Left forelimb (tissue), 1 donor: ENCODE results near the gene BACH2.
"Not testable (repeated sequence)": the region's sequence is repeated elsewhere in the genome, so short reads cannot be mapped to it uniquely, and the experiment has no call there.

ENCODE experiments used
- DNase-seq: peaks from one replicate; pipeline ENCODE4 v3.0.0-alpha.2; 2018; ENCODE audit warnings: low spot score

Gene BACH2

DNA sequence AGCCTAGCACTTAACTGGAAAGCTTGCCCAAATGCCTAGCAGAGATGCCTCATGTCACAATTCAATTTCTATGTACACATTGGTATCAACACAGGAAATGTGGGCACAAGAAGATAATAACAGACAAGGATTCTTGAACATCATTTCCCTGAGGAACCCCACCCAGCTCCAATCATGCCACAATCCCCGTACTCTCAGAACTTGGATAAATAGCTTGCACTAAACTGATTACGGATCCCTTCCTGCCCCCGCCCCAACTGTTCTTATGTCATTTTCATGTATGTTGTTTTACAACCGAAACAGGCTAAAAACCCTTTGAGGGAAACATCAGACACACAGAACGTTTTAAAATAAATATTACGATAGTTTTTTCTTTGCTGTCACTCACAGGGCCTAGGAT, 87.1 kb downstream of the BACH2 start:
- DNase-seq: no peak

DNA sequence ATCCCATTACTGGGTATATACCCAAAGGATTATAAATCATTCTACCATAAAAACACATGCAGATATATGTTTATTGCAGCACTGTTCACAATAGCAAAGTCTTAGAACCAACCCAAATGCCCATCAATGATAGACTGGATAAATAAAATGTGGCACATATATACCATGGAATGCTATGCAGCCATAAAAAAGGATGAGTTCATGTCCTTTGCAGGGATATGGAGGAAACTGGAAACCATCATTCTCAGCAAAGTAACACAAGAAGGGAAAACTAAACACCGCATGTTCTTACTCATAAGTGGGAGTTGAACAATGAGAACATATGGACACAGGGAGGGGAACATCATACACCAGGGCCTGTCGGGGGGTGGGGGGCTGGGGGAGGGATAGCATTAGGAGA, 88.0 kb downstream of the BACH2 start:
- not testable (repeated sequence) for DNase-seq

DNA sequence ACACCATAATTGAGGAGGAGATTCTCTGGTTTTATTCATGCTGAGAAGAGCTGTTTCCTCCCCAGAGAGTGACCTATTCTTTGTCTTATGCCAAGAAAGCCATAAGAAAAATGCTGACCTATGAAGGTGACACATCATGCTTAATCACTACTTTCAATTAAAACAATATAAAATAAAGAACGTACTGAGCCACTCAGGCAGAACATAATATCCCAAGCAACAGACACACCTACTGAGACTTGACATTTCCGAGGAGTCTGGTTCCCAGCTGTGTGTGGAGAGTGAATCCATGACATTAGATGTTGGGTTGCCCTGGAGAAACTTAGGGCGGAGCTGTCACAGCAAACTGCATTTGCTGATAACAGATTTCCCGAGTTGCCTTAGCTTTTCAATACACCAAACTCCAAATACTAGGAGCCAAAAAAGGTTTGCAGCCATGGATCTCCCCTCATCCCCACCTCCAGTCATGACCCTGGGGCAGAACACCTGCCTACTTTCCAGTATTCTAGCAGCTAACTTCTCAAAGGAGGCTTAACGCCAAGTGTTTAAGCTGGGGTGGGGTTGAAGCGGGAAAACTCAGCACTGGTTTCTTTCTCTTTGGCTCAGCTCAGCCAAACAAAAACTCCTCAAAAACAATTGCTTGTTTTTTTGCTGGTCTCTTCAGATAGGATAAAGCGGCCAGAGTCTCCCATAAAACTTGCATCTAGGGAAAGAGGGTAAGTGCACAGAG, 92.2 kb downstream of the BACH2 start:
- DNase-seq: no peak

DNA sequence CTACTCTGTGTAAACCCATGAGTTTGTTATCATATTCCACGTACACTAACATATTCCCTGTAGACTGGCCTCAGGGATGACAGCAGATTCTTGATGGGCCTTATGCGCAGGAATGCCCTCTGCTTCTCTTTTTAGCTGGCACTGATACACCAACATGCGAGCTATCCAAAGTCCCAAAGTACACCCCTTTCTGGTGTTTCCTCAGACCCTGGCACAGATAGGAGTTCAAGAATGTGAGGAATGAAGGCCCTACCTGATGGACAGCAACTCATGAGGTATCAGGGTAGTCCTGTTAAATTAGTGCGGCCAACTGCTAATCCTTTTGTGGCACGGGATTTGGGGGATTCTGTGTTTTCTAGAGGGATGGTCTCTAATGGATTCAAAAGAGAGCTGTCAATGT, 93.0 kb downstream of the BACH2 start:
- DNase-seq: no peak

DNA sequence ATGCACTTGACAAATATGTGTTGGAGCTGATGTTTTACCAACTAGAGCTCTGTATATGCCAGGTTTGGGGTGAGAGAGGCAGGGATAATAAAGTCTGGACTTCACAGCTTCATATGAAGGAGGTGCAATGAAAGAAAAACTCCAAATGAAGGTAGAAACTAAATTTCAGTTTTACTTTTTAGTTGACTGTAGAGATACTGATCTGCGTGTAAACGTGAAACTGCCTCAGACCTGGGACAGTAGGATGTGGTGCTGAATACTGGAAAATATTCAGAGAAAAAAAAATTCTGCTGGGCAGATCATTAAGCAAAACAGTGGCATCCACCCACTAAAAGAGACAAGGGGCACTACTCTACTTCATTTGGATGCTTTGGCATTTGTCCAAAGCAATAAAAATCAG, 94.5 kb downstream of the BACH2 start:
- DNase-seq: no peak

DNA sequence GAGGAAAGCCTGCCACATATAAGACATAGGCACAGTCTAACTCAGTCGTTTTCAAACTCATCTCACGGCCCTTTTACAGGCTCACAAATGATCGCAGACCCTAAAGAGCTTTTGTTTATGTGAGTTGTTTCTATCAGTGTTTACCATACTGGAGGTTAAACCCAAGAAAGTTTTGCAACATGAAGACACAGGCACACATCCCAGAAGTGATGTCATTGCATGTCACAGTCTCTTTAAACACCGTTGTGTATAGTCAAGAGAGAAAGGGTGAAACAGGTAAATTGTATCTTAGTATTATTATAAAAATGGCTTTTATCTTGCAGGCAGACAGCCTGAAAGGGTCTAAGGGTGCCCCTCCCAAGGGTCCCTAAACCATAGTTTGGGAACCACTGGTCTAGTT, 96.7 kb downstream of the BACH2 start:
- no peak for DNase-seq

DNA sequence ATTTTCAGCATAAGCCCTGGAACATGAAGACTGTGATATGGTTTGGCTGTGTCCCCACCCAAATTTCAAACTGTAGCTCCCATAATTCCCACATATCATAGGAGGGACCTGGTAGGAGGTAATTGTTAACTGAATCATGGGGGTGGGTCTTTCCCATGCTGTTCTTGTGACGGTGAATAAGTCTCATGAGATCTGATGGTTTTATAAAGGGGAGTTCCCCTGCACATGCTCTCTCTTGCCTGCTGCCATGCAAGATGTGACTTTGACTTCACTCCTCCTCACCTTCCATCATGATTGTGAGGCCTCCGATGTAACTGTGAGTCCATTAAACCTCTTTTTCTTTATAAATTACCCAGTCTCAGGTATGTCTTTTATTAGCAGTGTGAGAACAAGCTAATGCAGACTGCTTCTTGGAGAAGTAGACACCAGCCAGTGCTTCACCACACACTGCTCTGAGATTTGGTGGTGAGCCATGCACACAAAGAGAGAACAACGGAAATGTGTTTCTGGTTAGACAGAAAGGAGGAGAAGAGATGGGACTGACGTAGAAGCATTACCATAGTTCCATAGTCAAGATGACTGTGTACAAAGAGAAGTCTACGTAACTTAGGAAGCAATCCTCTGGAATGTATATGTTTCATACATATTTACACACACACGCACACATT, 97.8 kb downstream of the BACH2 start:
- DNase-seq: no peak

DNA sequence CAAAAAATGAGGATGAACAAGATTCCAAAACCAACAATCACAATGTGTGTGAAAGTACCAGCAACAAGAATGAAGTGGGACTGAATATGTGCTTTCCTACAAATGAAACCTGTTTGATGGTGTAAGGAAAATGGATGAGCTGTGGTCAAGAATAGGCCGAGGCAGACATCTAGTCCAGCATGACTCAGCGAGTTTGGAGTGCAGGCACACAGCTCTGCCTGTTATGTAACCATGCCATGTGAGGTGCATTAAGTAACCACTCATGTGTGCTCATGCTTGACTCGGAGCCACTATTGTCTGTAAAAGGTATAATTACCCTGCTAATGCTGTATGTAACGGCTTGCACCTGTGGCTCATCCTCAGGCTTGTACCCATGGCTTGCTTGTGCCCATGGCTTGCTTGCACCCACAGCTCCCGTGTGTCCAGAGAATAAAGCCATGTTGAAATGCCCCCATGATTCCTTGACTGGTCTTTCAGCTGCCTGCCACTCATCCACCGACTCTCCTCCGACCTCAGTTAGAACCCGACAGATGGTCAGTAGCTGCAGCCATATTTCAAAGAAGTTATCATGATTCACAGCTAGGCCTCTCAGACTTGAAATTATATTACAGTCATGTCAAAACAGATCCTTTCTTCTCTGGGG, 98.7 kb downstream of the BACH2 start:
- DNase-seq: no peak

DNA sequence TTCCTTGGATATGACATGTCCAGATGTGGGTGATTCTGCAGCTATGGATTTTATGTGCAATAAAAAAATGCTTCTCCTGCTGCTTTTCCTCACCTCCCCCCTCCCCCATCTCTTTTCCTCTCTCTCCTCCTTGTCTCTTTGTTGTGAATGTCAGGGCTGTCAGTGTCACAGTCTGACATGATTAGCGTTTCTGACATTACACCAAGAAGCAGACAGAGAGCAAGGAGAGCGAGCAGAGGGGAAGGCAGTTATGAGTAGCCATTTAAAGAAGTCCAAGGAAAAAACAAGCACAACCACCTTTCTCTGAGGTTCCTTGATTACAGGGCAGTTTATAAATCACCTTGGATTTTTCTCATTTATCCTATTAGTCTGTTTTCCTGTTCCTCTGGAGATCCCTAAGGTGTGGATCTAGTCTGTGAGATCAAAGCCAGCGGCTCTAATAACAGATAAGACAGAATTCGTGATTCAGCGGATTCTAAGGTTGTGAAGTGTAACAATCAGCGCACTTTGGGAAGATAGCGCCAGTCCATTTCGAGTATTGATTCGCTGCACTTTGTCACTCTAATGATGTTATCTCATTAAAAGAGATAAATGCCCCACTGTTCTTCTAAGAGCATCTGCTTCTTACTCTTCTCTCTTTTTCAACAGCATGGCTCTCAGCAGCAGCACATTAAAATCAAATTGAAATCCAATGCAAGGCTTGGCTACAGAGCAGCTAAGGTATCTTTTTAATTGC, 101.4 kb downstream of the BACH2 start:
- DNase-seq: no peak

DNA sequence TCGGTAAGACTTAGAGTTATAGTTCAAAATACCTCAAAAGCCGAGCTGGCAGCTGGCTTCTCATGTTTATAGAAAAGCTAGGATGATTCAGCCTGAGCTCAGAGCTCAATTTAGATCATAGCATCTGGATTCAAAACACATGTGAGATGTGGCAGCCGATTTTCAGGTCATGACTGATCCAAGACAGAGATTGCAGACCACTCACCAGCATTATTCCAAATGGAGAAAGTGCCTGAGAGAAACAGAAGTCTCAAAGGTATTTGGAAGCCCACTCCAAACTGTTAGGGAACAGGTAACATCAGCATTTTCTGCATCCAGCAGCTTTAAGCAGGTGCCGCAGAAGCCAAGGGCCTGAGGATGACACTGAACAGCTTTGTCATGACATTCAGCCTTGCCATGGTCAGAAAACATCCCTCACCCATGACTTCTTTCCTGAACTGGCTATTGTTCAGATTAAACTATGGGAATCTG, 102.2 kb downstream of the BACH2 start:
- DNase-seq: no peak

DNA sequence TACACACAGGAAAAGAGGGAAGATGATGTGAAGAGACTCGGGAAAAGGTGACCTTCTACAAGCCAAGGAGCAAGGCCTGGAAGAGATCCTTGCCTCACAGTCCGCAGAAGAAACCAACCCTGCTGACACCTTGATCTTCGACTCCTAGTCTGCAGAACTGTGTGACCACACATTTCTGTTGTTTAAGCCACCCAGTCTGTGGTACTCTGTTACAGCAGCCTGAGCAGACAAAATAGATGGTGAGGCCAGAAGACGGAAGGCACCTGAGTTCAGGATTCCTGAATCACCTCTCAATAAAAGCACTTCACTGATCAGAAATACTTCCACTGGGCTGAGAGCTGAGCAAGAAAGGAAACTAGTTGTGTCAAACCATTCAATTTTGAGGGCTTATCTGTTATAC, 103.3 kb downstream of the BACH2 start:
- DNase-seq: no peak

DNA sequence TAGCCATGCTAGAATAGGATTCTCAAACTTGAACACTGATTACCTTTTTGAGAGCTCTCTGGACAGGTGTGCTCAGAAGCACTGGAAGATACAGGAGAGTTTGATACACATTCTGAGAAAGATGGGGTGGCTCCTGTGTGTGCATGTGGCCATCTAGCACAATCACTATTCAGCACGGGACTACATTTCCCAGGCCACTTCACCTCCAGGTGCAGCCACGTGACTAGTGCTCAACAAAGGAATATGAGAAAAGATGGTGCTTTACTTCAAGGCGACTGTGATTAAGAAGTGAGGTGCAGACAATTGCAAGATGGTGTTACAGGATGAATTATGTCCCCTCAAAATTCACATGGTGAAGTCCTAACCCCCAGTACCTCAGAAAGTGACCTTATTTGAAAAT, 103.8 kb downstream of the BACH2 start:
- DNase-seq: no peak

DNA sequence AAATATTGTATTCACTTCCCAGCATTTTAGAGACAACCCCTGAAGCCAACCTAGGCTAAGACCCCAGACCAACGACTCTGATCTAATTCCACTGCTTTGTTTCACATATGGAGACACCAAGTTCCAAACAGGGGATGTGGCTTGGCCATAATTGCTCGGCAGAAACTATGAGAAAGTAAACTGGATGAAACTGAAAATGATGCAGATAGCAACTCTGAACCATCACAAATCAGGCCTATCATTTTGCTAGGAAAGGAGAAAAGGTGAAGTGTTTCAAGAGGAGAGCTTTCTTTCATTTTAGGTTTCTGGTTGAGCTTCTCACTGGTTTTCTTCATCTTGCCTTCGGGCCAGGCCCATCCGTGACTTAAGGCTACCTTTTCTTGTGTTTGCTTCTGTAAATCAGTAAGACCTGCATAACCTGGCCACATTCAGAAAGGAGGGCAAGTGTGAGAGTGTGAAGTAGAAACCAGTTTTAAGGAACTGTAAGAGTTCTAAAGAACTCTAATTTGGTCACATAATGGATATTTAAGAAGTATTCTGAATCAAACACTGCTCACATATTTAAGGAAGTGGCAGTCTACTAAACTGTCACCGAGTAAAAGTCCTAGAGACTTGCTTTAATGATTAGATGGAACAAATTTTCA, 105.8 kb downstream of the BACH2 start:
- no peak for DNase-seq

DNA sequence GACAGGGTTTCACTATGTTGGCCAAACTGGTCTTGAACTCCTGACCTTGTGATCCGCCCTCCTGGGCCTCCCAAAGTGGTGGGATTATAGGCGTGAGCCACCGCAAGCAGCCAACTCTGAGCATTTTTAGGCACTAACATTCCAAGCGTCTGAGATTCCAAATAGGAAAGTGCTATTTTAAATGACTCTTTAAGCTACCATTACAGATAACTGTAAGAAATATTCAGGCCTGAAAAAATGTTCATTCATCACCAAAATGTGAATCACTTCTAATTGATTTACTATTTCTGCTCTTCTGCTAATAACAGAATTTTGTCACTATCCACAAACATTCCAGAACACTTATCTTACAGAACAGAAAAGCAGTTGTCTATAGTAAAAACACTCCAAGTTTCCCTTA, 106.5 kb downstream of the BACH2 start:
- no peak for DNase-seq

DNA sequence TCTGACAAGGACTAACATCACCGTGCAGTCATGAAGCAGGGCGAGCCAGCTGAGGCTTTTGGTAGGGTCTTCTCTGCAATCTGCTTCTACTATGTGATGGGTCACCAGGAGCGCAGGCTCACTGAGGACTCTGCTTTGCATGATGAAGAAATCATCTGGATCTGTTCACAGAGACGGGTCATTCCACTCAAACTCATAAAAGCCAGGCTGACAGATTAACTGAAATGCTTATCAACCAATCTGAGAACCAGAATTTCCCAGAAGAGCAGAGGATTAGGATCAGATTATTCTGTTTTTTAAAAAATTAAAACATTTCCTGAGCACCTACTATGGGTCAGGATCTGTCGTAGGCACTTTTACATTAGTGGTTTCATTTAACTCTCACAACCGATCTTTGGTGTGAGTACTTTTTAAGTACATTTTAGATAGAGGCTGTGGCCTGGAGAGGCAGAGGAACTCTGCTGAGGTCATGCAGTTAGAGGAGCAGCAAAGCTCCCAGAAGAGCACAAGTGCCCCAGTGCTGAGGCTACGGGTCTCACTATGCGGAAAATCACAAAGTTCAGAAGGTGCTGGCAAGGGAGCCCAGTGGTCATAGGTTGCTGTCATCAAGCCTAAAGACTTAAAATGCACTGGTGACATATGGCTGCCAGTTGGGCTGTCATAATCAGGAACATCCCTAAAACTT, 109.1 kb downstream of the BACH2 start:
- no peak for DNase-seq

DNA sequence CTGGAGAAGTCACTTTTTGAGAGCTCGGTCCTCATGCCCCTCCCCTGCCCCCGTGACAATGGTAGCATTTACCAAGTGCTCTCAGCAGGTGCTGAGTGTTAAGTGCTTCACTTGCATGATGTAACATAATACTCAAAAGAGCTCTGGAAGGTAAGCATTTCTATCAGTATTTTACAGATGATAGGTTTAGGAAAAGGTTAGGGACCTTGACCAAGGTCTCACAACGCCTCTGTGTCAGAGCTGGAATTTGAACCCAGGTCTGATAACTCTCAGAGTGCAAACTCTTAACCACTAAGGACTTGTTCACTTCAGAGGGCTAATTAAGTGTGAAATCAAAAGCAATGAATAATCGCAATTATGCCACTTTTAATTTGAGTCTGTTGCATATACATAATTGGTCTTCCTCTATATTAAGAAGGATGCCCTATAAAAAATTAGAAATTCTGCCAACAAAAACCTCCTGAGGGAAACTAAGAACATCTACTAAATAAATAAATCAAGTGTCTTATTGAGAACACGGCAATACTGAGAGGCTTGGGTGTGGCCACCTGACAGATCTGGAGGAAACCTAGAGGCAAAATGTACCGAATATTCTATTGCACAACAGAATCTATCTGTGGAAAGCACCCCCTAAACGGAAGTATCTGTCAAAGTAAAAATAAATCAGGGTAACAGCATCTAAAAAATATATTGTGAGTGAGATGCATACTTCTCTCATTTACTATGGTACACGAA, 109.8 kb downstream of the BACH2 start:
- no peak for DNase-seq

DNA sequence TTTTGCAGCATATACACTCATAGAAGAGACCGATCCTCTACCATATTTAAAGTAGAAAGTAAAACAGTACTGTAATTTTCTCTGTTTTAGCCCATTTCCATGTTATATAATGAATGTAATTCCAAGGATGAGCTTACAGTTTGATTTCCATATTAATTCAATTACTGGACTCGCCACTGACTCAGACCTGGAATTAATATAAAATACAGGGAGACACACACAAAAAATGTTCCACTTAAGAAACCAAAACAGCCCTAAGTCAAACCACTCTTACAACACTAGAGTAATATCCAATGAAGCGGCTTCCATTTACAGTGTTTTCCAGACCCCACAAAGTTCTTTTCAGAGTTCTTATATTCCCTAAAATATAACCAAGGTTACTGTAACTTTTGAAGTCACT, 110.6 kb downstream of the BACH2 start:
- no peak for DNase-seq

DNA sequence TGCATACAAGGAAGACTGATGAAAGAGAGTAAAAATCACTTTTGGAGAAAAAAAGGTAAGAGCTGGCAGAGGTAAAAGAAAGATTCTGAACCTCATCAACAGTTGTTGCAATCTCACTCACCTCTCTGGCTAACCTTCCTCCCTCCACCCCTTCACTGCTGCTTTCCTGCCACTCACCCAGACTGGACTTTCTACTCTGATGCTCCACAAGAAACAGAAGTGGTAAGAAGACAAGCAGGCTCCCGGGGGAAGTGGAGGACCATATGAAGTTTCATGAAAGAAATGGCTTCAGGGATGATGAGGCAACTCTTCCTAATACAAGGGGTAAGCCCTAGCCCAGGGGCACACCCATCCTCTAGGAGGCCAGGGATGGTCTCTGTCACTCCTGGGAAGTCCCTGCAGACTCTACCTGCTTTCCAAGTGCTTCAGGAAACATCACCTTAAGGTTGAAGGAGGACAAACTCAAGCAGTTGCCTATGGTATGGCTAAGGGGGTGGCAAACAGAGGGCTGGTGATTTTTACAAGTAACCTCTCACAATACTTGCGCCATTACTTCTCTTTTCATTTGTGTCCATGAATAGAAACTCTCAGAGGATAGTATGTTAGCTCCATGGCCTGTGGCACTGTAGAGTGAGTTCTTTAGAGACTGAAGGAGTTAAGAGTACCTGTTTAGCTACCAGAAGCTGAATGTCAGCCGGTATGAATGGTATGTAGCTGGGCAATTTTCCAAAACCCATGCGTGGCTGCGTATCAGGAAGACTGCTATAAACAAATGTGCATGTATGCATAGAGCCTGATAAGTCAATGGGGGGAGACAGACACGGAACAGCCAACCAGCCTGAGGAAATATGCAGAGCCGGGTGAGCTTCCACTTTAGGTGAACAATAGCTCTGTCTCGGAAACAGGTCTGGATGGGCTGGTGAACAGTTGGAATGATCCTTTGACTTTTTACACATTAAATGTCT, 112.0 kb downstream of the BACH2 start:
- DNase-seq: no peak

DNA sequence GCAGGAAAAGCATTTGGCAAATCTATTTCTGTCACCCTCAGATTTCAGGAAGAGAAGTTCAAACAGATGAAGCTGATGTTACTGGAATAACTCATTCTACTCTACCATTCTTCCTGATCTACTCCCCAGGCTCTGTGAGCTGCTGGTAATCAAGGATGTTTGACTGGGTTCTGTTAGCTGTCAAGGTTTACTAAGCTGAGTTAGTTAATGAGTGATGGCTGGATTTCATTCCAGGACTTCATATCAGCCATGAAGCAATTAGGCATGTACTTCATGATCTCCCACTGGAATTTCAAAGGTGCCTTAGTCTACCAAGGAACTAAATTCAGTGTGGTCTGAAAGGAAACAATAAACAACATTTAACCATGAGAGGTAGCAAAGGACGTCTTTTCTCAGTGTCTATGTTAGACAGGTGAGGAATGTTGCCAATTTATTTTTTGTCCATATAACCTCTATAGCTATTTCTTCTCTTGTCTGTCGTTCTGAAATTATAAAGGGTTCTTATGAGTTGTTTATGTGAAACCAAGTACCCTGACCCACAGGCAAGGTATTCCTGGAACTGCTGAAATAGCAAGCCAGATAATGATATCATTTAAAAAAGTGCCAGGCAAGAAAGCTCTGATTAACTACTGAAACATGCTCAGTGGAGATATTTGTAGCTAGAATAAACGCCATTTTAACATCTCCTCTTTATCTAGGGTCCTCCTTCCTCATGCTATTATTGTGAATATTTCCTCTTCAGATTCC, 112.9 kb downstream of the BACH2 start:
- no peak for DNase-seq
